ENCODE results near the gene CHMP4B.

CHMP4B gene

GRCh38 chr20:33840759-33841435 lies 29.7 kb downstream of the CHMP4B start:
- no peak for DNase-seq (ENCODE audit: low spot score)

GRCh38 chr20:33841436-33841799 lies 30.3 kb downstream of the CHMP4B start:
- no peak for DNase-seq (ENCODE audit: low spot score)

DNA sequence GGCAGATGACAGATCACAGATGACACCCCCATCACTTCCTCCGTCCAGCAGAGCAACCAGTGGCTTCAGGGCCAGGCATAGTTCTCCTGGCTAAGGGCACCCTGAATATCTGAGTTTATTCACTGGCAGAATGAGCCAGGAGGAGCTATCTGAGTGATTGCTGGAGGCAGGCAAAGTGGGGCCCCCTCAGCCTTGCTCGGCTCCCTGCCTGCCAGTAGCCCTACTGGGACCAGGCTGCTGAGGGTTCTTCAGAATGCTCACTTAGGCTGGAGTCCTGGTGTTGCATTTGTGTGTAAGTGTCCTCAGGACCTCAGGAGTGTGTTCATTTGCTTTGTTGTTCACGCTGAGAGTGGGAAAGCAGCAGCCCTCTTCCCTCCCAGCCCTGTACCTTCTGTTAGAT lies 31.2 kb downstream of the CHMP4B start:
- DNase-seq (ENCODE audit: low spot score) = no peak

GRCh38 chr20:33843050-33843449 lies 31.9 kb downstream of the CHMP4B start:
- no peak for DNase-seq (ENCODE audit: low spot score)

GRCh38 chr20:33843854-33844253 lies 32.7 kb downstream of the CHMP4B start:
- no peak for DNase-seq (ENCODE audit: low spot score)

DNA sequence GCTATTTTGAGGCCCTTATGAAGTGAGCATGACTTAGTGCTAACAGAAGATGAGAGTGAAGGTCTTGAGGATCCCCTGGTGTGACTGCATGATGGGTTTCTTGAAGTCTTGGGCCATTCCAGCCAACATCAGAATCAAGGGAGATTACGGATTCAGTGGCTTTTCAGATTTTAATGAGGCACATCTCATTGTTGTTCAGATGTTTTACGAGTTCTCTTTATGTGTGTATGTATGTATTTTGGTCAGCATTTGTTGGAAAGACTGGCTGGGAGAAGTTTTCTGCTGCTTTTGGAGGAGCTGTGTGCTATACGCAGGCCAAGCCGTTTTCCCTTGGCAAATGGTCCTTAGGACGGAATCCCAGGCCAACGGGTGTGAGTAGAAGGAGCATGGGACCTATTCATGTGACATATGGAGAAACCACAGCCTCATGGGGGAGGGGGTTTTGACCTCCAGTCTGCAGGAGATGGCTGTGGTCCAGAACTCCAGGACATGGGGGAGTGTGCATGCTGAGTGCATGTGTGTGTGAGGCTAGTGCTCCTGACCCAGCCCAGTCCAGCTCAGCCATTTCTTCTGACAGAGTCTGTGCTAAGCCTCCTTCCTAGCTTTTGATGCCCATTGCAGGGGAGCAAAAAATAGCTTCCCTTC lies 35.3 kb downstream of the CHMP4B start:
- no peak for DNase-seq (ENCODE audit: low spot score)

- no peak for DNase-seq (ENCODE audit: low spot score)
Observed at GRCh38 chr20:33847006-33847405, 35.9 kb downstream of the CHMP4B start.

- no peak for DNase-seq (ENCODE audit: low spot score)
Observed at GRCh38 chr20:33848391-33848790, 37.2 kb downstream of the CHMP4B start.

- DNase-seq (ENCODE audit: low spot score) = no peak
Observed at GRCh38 chr20:33850159-33850558, 39.0 kb downstream of the CHMP4B start.

DNA sequence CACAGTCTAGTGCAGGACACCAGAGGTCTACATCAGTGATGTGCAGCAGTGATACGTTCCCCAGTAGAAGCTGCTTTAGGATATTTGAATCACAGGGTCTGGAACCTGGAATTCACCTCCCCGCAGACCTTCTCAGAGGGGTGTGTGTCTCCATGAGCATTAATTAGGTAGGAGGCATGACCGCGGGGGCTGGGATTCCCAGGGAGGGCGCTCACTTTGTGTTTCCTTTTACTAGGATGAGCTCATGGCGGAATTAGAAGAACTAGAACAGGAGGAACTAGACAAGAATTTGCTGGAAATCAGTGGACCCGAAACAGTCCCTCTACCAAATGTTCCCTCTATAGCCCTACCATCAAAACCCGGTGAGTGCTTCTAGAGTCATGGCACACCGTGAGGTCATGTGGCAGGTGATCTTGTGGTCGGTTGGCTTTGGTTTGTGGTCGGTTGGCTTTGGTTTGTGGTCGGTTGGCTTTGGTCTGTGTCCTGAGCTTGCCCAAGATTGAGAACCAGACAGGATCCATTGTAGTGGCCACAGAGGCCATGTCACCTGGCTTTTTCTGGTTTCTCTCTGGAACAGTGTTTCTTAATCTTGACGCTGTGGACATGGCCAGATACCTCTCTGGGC lies 40.8 kb downstream of the CHMP4B start:
- DNase-seq (ENCODE audit: low spot score) = no peak

DNA sequence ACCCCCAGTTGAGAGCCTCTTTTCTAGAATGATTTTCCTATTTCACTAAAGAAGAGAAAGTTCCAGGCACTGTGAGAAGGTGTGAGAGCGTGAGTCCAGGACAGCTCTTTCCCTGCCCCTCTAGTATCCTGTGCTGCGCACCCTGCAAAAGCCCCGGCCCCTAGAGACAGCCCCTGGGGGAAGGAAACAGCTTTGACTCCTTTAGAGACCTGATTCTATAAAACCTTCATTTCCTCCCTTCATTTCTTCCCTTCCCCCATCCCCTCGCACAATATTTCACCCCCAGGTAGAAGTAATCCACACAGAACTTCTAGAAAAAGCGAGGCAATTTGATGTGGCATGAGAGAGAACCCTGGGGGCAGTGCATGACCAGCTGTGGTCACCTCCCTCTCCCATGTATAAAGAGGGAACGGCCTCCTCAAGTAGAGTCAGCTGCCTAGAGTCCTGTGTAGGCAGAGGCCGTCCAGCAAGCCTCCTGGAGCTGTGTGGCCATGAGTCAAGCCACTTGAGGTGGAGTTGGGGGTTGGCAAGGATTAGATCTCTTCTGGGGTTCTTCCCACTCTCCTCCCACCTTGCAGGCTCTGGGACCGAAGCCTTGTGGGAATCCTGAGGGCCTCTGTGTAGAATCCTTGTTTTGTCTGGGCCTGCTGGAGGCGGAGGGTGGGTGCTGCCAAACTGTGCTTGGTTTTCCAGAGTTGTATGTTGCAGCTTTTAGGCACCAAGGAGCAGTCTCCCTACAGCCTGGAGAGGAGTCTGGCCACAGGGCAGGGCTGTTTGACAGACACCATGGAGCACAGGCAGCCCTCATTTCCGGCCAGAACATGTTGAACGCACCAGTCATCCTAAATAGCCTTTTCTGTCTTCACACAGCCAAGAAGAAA lies 41.7 kb downstream of the CHMP4B start:
- no peak for DNase-seq (ENCODE audit: low spot score)

DNA sequence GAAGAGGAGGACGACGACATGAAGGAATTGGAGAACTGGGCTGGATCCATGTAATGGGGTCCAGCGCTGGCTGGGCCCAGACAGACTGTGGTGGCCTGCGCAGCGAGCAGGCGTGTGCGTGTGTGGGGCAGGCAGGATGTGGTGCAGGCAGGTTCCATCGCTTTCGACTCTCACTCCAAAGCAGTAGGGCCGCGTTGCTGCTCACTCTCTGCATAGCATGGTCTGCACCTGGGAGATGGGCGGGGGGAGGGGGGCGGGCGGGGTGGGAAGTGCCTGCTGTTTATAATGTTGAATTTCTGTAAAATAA lies 42.3 kb downstream of the CHMP4B start:
- no peak for DNase-seq (ENCODE audit: low spot score)

DNA sequence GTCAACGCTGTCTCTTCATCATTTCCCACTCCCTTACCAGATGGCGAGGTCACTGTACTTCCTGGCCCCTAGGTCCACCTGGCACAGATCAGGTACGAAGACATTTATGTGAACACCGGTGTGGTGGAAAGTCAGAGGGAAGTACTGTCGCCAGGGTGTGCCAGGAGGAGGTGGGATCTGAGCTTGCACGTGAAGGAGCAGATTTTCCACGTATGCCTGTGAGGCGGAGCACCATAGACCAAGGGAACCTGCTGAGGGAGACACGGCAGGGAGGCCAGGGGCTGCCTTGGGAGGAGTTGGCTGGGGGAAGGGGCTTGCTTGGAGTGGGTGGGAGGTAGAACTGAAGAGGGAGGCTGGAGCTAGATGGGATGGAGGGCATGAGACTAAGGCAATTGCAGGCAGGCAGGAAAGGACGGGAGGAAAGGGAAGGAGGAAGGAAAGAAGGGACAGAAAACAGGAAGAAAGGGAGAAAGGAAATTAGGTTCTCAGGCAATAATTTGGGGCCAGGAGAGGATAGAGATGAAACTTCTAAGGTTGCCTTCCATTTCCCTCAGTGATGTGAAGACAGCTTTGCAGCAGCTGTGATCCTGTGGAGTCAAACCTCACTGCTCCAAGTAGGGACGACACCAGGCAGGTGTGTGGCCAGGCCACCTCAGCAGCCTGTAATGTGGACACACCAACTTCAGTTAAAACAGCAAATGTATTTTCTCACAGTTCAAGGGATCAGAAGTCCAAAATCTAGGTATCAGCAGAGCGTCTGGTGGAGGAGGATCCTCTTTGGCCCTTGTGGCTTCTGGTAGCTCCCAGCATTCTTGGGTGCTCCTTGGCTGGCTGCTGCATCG lies 46.8 kb downstream of the CHMP4B start:
- DNase-seq (ENCODE audit: low spot score) = no peak

GRCh38 chr20:33858666-33859065 lies 47.5 kb downstream of the CHMP4B start:
- no peak for DNase-seq (ENCODE audit: low spot score)

DNA sequence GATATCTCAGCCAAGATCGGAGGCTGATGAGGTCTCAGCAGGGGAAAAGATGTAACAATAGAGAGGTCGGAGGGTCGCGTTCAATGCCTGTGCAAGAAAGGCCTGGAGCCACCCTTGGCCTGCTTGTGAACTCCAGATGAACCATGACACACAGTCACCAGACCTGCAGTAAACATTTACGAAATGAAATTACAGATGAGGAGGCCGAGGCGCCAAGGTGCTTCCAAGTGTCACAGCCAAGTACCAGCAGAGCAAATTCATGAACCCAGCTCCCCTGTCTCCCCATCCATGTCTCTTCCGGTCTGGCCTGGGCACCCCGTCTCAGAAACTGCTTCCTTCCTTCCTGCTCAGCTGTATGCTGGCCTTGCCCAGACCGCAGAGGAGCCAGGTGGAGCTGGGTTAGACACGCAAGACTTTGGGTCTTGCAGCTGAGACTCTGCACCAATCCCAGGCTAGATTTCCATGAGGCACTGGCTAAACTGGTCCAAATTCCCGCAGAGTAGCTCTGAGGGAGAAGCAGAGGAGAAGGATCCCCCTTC lies 48.1 kb downstream of the CHMP4B start:
- peak; percentile 93 for DNase-seq (ENCODE audit: low spot score)

DNA sequence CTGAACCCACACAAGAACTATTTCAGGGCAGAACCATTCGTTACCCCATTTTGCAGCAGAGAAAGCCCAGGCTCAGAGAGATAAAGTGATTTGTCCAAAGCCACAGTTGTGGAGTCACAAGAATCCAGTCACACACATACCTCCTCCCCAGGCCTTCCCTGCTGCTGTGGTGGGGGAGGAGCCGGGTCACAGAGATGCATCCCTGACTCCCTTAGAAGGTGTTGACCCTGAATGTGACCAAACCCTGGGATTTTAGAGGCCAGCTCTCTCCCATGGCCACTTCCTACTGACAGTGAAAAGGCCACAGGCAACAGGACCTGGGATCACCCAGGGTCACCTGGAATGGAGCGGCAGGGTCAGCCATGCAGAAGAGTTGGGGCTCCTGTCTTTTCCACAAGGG lies 48.6 kb downstream of the CHMP4B start:
- no peak for DNase-seq (ENCODE audit: low spot score)

DNA sequence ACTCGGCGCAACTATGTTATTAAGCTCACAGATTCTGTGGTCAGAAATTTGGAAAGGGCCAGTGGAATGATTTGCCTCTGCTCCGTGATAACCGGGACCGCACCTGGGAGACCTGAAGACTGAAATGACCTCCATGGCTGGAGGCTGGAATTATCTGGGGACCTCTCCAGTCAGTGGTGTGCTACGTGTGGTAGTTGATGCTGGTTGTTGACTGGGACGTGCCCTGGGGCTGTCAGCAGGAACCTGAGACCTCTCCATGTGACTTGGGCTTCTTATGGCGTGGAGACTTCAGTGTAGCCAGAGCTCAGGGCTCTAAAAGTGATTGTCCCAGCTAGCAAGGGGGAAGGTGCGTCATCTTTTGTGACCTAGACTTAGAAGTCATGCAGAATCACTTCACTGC lies 50.3 kb downstream of the CHMP4B start:
- no peak for DNase-seq (ENCODE audit: low spot score)

DNA sequence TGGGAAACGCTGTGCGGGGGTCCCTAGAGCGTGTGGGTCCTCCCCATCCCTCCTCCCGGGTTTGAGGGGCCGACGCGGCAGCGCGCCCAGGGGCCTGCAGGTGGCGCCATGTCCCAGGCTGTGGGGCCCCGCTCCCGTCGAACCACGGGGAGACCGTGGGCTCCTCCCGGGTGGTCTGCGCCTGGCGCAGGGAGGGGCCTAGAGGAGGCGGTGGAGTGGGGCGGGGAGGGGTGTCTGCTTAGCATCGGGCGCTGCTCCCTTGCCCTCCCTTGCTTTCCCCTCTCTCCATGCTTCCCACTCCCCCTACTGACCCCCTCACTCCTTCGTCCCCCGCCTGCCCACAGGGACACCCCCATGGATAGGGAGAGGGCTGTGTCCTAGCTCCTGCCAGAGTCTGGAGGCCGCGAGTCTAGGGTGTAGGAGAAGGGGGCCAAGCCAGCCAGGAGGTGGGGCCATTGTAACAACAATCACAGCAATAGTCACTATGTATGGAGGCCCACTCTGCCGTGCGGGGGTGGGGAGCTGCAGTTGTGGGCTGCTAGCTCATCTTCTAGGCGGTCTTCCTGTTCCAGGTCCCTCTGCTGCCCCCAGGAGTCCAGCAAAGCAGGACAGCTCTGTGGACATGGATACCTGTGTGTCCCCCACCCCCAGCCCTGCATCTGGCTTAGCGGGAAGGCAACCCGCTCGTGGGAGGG lies 51.7 kb downstream of the CHMP4B start:
- peak; percentile 48 for DNase-seq (ENCODE audit: low spot score)

DNA sequence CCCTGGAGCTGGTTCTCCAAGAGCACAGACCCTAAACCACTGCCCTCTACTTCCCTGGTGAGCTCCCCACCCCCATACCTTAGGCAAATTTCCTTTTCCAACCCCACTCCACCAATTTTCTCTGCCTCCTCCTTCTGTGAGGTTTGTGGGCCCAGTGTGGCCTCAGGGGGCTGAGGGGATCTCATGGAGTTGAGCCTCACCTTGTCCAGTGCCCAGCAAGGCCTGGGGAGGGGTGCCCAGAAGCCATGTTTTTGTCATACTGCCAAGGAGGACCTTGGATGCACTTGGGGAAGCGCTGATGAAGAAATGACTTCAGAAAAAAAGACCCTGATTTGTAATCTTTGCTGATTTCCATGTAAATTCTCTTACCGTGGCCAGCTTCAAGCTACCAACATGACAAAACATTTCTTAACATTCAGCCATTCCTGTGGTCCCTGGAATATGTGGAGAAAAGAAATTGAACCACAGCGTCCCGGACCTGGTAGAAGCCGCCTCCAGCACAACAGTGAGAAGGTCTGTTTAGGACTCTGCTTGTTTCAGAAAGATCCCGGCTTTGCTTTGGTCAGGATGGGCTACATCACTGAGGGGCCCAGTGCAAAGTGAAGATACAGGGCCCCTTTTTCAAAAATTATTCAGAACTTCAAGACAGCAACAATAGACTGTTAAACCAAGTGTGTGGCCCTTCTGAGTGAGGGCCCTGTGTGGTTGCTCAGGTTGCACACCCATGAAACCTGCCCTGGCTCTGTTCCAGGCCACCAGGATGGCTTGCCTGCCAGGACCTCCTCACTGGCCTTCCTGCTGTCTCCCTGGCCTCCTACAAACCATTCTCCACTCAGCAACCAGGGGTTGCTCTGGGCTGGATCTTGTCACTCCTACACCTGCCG lies 52.5 kb downstream of the CHMP4B start:
- DNase-seq (ENCODE audit: low spot score) = no peak
